ENCODE measurements around the gene AJUBA. TPM values are rescaled to one million over a fixed set of nuclear protein-coding genes. Genes with fewer than 3 reads are reported as not detected.

Gene AJUBA
- total RNA-seq, 1 donor from 2014 or later = 111 TPM

DNA sequence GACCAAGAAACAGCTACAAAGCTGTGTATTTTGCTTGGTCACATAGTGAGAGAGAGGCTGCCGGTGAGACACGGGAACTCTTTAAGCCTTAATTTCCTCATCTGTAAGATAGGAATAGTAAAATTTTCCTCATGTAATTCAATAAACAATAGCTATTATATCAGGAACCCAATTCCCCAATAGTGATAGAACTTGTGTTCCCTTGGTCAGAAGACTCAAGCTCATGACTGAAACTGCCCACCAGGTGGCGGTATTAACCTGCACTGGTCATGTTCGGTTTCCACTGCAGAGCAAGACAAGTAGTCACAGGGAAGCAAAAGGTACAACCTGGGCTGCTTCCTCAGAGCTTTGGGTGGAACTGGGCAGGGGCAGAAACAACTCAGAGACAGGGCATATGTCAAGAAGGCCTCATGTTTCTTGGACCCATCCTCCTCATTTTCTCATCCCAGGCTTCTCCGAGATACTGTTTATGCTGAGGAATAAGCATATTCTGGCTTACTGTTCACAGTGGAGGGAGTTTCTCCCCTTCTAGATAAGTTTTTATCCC, 4.2 kb upstream of the AJUBA start:
- H3K27me3 Mint-ChIP-seq (ENCODE audit: unreplicated experiment) = no peaks in the 10 kb centered on the region
- H3K4me3 Mint-ChIP-seq (ENCODE audit: unreplicated experiment) = no peak overlapping the region
- H3K27ac Mint-ChIP-seq (ENCODE audit: unreplicated experiment) = no peak overlapping the region
- DNase-seq (ENCODE audit: extremely low spot score, unreplicated experiment) = peak; percentile 94
- TF ChIP-seq, protein P1, sequence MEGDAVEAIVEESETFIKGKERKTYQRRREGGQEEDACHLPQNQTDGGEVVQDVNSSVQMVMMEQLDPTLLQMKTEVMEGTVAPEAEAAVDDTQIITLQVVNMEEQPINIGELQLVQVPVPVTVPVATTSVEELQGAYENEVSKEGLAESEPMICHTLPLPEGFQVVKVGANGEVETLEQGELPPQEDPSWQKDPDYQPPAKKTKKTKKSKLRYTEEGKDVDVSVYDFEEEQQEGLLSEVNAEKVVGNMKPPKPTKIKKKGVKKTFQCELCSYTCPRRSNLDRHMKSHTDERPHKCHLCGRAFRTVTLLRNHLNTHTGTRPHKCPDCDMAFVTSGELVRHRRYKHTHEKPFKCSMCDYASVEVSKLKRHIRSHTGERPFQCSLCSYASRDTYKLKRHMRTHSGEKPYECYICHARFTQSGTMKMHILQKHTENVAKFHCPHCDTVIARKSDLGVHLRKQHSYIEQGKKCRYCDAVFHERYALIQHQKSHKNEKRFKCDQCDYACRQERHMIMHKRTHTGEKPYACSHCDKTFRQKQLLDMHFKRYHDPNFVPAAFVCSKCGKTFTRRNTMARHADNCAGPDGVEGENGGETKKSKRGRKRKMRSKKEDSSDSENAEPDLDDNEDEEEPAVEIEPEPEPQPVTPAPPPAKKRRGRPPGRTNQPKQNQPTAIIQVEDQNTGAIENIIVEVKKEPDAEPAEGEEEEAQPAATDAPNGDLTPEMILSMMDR (IDR thresholded peaks at IDR 0.05) = peak; percentile 89
- H3K36me3 Mint-ChIP-seq (ENCODE audit: unreplicated experiment) = no peaks in the 10 kb centered on the region
- H3K4me1 Mint-ChIP-seq (ENCODE audit: unreplicated experiment) = peaks cover 8% of the 10 kb centered on the region
- H3K9me3 Mint-ChIP-seq (ENCODE audit: unreplicated experiment) = no peaks in the 10 kb centered on the region

DNA sequence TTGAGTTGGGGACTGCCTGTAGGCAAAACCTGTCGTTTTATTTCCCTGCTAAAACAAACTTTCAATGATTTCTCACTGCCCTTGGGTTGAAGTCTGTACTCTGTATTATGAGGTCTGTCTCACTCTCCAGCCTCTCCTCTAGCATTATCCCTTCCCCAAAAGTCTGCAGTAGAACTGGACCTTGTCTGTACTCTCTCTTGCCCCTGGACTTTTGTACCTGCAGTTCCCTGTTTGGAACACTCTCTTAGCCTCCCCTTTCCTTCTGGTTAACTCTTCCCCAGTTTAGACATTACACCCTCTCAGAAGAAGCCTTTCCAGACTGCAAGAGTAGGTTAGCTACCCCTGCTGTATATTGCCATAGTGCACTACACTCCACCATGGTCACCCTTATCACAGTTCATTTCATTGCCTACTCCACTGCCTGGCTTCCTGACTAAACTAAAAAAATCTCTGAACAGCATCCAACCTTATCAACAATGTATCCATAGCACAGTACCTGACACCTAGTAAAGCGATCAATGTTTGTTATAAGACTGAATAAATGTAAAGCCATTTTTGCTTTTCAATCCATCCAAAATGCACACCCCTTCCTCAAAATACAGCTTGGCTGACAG, 3.6 kb upstream of the AJUBA start:
- Mint-ChIP-seq H3K4me1 (ENCODE audit: unreplicated experiment) (peaks cover 8% of the 10 kb centered on the region), H3K27me3 (ENCODE audit: unreplicated experiment) (no peaks in the 10 kb centered on the region), H3K27ac (ENCODE audit: unreplicated experiment) (no peak overlapping the region), H3K9me3 (ENCODE audit: unreplicated experiment) (no peaks in the 10 kb centered on the region), H3K36me3 (ENCODE audit: unreplicated experiment) (no peaks in the 10 kb centered on the region), H3K4me3 (ENCODE audit: unreplicated experiment) (no peak overlapping the region)
- no peak for DNase-seq (ENCODE audit: extremely low spot score, unreplicated experiment)
- TF ChIP-seq, protein P1 (IDR thresholded peaks at IDR 0.05) = no peak

DNA sequence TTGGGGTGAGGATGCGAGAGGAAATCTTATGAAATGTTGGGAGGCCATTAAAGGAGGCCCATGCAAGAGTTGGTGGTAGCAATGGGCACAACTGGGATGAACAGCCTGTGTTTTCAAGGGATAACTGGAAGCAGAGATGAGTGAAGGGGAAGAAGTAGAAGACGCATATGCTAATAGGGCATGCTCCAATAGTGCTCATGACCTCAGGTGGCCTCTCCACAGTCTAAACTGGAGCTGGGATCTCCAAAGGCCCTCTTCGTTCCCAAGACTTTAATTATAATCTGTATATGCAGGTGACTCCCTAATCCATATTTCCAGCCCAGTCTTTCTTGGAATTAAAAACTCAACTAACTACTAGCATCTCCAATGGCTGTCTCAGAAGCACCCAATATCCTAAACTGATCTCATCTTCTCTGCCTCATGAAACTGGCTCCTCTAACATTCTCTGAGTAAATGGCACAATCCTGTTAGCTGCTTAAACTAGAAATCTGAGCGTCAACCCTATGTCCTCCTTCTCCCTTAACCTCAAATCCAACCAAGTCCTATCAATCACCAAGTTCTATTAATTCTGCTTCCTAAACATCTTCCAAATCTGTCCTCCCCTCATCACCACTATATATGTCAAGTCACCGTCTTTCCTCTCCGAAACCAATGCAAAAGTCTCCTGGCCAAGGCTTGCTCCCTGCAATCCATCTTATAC, 2.8 kb upstream of the AJUBA start:
- H3K27me3 Mint-ChIP-seq (ENCODE audit: unreplicated experiment) = no peaks in the 10 kb centered on the region
- H3K36me3 Mint-ChIP-seq (ENCODE audit: unreplicated experiment) = no peaks in the 10 kb centered on the region
- no peak overlapping the region for H3K4me3 Mint-ChIP-seq (ENCODE audit: unreplicated experiment)
- no peaks in the 10 kb centered on the region for H3K9me3 Mint-ChIP-seq (ENCODE audit: unreplicated experiment)
- peaks cover 8% of the 10 kb centered on the region for H3K4me1 Mint-ChIP-seq (ENCODE audit: unreplicated experiment)
- H3K27ac Mint-ChIP-seq (ENCODE audit: unreplicated experiment) = no peak overlapping the region
- no peak for DNase-seq (ENCODE audit: extremely low spot score, unreplicated experiment)
- TF ChIP-seq, protein P1 (IDR thresholded peaks at IDR 0.05) = no peak

DNA sequence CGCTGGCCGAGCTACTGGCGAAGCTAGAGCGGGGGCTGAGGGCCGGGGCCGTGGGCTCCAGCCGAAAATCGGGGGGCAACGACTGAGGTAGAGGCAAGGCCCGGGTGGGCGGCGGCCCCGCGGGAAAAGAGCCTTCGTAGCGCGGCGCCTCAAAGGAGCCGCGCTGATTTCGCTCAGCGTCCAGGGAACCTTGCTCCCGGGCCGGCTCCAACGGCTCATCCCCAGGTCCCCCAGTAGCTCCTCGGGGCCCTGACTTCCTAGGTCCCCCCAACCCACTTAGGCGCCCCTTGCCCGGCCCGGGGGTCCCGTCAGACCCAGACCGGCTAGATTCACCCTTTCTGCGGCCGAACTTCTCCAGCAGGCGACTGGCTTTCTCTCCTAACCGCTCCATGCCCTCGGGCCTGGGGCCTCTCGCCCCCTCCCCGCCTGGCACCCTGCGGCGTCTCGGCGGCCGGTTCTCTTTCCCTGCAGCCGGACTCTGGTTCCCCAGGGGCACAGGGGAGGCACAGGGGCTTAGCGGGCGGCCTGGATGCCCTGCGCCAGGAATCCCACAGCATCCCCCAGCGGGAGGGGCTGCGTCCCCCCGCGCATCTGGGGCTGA, 375 bp downstream of the AJUBA start:
- Mint-ChIP-seq H3K4me1 (ENCODE audit: unreplicated experiment) (peaks cover 40% of the 10 kb centered on the region), H3K36me3 (ENCODE audit: unreplicated experiment) (peaks cover 5% of the 10 kb centered on the region), H3K27me3 (ENCODE audit: unreplicated experiment) (no peaks in the 10 kb centered on the region), H3K4me3 (ENCODE audit: unreplicated experiment) (no peak overlapping the region), H3K27ac (ENCODE audit: unreplicated experiment) (no peak overlapping the region), H3K9me3 (ENCODE audit: unreplicated experiment) (no peaks in the 10 kb centered on the region)
- TF ChIP-seq, protein P1 (IDR thresholded peaks at IDR 0.05) = no peak
- peak; percentile 89 for DNase-seq (ENCODE audit: extremely low spot score, unreplicated experiment)

Data from osteocyte (in vitro differentiated cells).